ENCODE data around the gene SKI.

SKI gene

DNA sequence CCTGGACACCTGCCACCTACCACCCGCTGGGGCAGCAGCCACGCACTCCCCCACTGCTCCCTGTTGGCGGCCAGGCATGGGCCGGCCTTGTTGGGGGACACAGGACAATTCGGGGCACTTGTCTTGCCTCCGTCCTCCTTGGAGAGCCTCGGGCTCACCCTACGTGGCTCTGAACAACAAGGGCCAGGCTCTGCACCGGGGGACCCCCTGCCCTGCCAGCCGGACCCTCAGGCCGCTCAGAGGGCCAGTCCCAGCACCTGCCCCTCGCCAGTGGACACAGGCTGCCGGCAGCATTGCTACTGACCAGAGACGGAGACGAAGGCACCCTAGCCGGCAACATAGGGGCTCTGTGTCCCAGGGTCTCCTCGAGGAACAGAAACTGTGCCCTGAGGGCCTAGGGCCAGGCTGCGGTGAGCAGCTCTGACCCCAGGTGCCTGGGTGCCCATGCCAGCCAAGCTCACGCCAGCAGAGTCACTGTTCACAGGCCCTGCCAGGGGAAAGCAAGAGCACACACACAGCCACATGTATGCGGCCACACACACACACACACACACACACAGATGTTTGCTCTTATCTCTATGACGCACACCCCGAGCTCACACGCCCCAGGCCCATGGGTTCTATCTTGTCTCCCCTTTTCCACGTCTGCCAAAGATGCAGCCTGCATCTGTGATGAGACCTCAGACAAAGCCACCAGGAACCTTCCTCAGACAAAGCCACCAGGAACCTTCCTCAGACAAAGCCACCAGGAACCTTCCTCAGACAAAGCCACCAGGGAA is 117.4 kb downstream of the SKI start:
- no peak for DNase-seq

DNA sequence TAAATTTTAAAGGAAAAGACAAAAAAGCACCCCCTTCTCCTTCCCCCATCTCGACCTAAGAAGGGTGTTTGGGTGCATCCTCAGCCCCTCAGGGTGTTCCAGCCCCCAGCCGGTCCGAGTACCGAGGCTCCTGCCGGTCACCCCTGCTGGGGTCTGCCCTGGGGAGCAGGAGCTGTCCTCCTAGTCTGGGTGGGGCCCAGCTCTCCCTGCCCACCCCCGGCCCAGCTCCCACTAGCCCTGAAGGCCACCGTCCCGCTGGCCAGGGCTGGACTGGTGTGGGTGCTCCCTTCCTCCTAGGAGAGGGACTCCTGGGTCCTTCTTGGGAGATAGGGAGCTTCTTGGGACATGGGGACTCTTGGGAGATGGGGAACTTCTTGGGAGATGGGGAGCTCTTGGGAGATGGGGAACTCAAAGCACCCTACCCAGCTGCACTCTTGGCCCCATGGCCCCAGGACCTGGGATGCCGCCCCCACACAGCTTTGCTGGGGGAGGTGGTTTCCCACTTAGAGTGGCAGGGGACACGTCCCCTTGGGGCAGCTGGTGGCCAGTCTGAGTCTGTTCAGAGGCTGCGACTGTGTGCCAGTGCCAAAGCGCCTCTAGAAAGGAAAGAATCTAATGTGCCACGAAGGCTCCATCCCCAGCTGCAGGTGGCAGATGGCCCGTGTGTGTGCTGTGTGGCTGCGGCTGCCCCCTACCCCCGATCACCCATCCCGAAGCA is 118.7 kb downstream of the SKI start:
- no peak for DNase-seq

DNA sequence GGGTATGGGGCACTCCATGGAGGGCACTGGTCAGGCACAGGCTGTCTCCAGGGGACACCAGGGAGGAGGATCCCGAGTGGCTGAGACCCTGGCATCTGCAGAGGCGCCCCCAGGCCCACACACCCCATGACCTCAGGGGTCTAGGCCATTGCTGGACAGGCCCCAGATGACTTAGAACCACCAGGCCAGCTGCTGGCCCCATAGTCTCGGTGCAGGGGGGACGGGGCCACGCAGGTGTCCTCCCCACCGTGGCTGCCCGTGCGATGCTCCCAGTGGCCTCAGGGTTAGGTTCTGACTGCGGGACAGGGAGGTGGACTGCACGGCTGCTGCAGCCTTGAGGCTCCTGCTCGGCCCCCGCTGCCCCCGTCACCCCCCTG is 119.3 kb downstream of the SKI start:
- DNase-seq: no peak

DNA sequence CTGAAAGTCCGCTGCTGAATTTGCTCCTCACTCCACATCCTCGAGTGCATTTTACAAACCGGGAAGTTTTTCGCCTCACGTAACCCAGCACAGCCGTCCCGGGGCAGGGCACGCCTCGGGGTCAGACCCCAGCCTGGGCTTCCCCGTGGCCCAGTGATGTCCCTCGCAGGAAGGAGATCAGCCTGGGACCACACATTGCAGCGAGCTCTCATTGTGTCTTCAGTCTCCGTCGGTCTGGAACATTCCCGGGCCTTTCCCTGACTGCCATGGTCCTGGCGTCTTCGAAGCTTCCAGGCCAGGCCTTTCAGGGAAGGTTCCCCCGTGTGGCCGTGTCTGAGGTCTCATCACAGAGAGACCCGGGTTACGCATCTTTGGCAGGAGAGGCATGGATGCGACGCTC is 119.8 kb downstream of the SKI start:
- no peak for DNase-seq

- no peak for DNase-seq
Observed at GRCh38 chr1:2348346-2349325, 120.5 kb downstream of the SKI start.

- no peak for DNase-seq
Observed at GRCh38 chr1:2349806-2350205, 121.7 kb downstream of the SKI start.

DNA sequence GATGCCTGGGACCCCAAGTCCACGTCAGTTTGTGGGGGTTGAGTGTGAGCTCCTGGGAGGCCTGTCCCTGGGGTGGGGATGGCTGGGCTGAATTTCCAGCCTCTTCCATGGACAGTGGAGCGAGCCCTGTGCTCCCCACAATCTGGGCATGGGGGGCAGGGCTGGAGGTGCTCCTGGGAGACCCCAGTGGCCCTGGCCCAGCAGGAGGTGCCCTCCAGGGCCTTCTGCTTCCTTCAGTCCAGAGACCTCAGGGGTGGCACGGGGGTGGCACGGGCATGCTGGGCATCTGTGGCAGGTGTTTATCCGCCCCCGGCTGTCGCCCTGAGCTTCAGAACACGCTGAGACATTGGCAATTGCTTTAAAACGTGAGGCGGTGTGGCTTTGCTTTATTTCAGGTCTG is 122.4 kb downstream of the SKI start:
- no peak for DNase-seq

- DNase-seq: no peak
Observed at GRCh38 chr1:2350911-2351655, 123.0 kb downstream of the SKI start.

GRCh38 chr1:2351723-2352122 is 123.6 kb downstream of the SKI start:
- DNase-seq: no peak

DNA sequence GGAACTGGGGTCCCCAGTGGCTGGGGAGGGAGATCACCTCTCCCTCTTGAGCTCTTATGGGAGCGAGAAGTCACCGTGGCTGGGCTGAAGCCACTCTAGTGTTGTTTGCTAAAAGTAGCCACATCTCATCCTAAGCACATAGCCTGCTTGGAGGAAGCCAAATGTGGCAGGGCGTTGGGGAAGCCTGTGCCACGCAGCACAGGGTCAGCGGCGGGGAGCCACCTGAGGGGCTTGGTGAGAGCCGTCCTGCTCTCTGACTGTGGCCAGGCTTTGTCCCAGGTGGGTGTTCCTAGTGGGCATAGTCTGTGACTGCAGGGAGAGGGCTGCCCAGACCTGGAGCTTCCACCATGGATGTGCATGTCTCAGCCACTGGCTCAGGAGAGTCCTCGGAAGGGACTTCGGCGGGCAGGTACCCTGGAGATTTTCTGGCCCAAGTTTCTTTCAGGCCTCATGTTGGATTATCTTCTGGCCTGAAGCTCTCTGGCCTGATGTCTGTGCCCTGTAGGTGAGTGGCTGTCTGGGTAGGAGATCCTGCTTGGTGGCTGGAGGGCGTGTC is 124.3 kb downstream of the SKI start:
- DNase-seq: no peak

GRCh38 chr1:2352897-2353550 is 124.9 kb downstream of the SKI start:
- DNase-seq: no peak

- no peak for DNase-seq
Observed at GRCh38 chr1:2353551-2354438, 125.7 kb downstream of the SKI start.

- DNase-seq: no peak
Observed at GRCh38 chr1:2354511-2355372, 126.6 kb downstream of the SKI start.

DNA sequence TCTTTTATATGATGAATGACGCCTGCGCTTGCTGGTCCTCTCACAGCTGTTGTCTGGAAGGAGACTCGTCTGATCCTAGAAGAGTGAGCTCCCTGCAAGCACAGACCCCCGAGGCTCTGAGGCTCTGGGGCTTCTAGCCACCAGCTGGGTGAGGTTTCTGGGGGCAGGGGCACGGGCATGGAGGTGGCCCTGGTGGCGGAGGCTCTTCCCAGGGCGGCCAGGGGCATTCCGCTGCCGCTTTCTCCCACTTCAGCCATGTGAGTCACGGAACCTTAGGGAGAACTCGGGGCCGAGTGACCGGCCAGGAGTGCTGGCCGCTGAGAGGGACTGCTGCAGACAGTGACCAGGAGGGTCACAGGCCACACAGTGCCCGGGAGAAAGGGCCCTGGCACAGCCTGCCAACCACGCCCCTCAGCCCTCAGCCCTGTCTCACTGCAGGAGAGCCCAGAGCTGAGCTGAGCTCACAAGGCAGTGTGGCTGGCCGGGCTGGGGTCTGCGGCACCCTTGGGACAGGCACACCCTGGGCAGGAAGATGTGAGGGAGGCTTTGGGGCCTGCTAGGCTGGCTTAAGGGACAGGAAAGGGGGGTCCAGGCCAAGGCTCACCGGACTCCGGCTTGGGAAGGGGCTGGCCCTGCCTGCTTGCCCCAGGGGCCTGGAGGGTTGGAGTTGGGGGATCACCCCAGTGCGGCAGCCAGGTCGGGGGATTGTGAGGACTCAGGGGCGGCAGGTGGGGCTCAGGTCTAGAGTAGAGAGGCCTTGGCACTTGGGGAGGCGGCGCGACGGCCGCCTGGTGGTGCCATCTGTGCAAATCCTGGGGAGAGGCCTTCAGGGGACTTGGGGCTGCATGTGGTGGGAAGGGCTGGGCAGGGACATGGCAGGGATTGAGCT is 127.5 kb downstream of the SKI start:
- DNase-seq: no peak

GRCh38 chr1:2356401-2356800 is 128.3 kb downstream of the SKI start:
- DNase-seq: no peak

- DNase-seq: no peak
Observed at GRCh38 chr1:2356911-2357845, 129.1 kb downstream of the SKI start.

DNA sequence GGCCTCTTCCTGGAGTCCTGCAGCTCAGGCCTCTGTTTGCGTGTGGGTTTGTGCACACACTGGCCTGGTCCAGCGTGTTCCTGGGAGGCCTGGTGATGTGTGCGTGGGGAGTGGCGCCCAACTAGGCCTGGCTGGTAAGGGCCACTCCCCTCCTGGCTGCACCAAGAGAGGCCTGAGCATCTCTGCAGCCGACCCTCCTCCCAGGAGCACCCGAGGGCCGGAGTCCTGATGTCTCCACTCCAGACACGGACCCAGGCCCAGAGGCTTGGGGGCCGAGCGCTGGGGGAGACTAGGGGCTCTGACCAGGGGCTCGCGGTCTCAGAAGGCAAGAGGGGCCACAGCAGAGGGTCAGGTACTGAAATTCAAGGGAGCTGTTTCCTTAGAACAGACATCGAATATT is 130.0 kb downstream of the SKI start:
- DNase-seq: no peak

All from amniotic stem cell (primary cell).